Tibial nerve (tissue), 3 donors: ENCODE measurements around the gene HSPA9.

Experiments used
- CTCF ChIP-seq, 5 experiments: fragments of 200-600 bp in 3 of 5; fragments of 450-650 bp in 2 of 5; sonication (generic) in 3 of 5; IDR thresholded peaks; one replicate each; pipeline ENCODE4 v1.5.1; 2016 to 2019; ENCODE audit warnings: antibody characterized with exemption in 5 of 5, mild to moderate bottlenecking in 3 of 5, moderate library complexity in 2 of 5
- POLR2A ChIP-seq, 2 donors: fragments of 450-650 bp; IDR thresholded peaks; one replicate each; pipeline ENCODE4 v1.6.1; 2017; ENCODE audit warnings: antibody characterized with exemption in 2 of 2, mild to moderate bottlenecking in 2 of 2, moderate library complexity in 2 of 2

- TF ChIP-seq CTCF (IDR thresholded peaks at IDR 0.05), result peak in 1 of 5 experiments; percentile 9
- no peak for TF ChIP-seq POLR2A (IDR thresholded peaks at IDR 0.05)
Observed at GRCh38 chr5:138595180-138595795, 20.1 kb upstream of the HSPA9 start.
